K562 (cell line): Measurements from ENCODE around the gene IL1B. TPM values are rescaled to one million over a fixed set of nuclear protein-coding genes. Genes with fewer than 3 reads are reported as not detected.

Experiments used
- ARID1B ChIP-seq: fragments of 450-650 bp; IDR thresholded peaks from 2 replicates; pipeline ENCODE4 v1.6.1; 2016; ENCODE audit warnings: antibody characterized with exemption, mild to moderate bottlenecking, inconsistent platforms
- CBFA2T2 ChIP-seq: fragments of 450-650 bp; conservative IDR thresholded peaks from 2 replicates; pipeline ENCODE4 v1.6.1; 2017; ENCODE audit warnings: mild to moderate bottlenecking
- CEBPB ChIP-seq: fragments of 450-650 bp; IDR thresholded peaks from 2 replicates; pipeline ENCODE4 v1.6.1; 2016; ENCODE audit warnings: missing genetic modification characterization, missing compliant biosample characterization
- CREB3L1 ChIP-seq: fragments of 450-650 bp; IDR thresholded peaks from 2 replicates; pipeline ENCODE4 v1.6.1; 2014; ENCODE audit warnings: low read depth, mild to moderate bottlenecking, moderate library complexity, borderline replicate concordance
- DMBX1 ChIP-seq: fragments of 250-450 bp; sonication (Bioruptor Pico); IDR thresholded peaks from 2 replicates; pipeline ENCODE4 v1.8.0; 2022; ENCODE audit warnings: inconsistent platforms, mild to moderate bottlenecking, moderate library complexity, borderline replicate concordance
- ELF2 ChIP-seq: fragments of 250-450 bp; sonication (Bioruptor Pico); IDR thresholded peaks from 2 replicates; pipeline ENCODE4 v1.5.0; 2021; ENCODE audit warnings: mild to moderate bottlenecking
- ETV1 ChIP-seq: fragments of 450-650 bp; conservative IDR thresholded peaks from 2 replicates; pipeline ENCODE4 v1.6.1; 2016; ENCODE audit warnings: missing genetic modification characterization, control low read depth, low read depth, missing compliant biosample characterization
- GTF2E2 ChIP-seq: fragments of 200-800 bp; sonication (Bioruptor generic); IDR thresholded peaks from 2 replicates; pipeline ENCODE4 v1.6.1; 2016; ENCODE audit warnings: missing genetic modification characterization, missing compliant biosample characterization
- IRF9 ChIP-seq: fragments of 450-650 bp; IDR thresholded peaks from 2 replicates; pipeline ENCODE4 v1.6.1; 2016; ENCODE audit warnings: missing biosample characterization, missing genetic modification characterization
- KDM5B ChIP-seq: fragments of 200-600 bp; sonication (generic); IDR thresholded peaks from 2 replicates; pipeline ENCODE4 v1.6.1; 2012; ENCODE audit warnings: low read depth, mild to moderate bottlenecking, moderate library complexity, low read length, control low read depth, inconsistent platforms; ENCODE audit not compliant: insufficient replicate concordance
- KLF16 ChIP-seq: IDR thresholded peaks from 2 replicates; pipeline ENCODE4 v1.6.1; 2016; ENCODE audit warnings: antibody characterized with exemption
- NFE2 ChIP-seq: IDR thresholded peaks from 2 replicates; pipeline ENCODE4 v1.6.1; 2014; ENCODE audit warnings: antibody characterized with exemption, low read depth
- NUFIP1 ChIP-seq: fragments of 450-650 bp; IDR thresholded peaks from 2 replicates; pipeline ENCODE4 v1.6.1; 2018; ENCODE audit not compliant: partially characterized antibody
- PML ChIP-seq: IDR thresholded peaks from 2 replicates; pipeline ENCODE4 v1.6.1; 2012; ENCODE audit warnings: low read length, inconsistent platforms
- RCOR1 ChIP-seq, 2 experiments: IDR thresholded peaks; 2 replicates each; pipeline ENCODE4 v1.6.1; 2012; ENCODE audit warnings: low read depth in 2 of 2, low read length in 2 of 2, borderline replicate concordance in 1 of 2, improper control_type of control experiment in 1 of 2
- SMARCE1 ChIP-seq: fragments of 450-650 bp; IDR thresholded peaks from 2 replicates; pipeline ENCODE4 v1.7.1; 2016; ENCODE audit warnings: mild to moderate bottlenecking
- TAF9B ChIP-seq: fragments of 450-650 bp; IDR thresholded peaks from 2 replicates; pipeline ENCODE4 v1.6.1; 2018; ENCODE audit warnings: mild to moderate bottlenecking; ENCODE audit not compliant: partially characterized antibody
- TAL1 ChIP-seq: fragments of 450-650 bp; IDR thresholded peaks from 2 replicates; pipeline ENCODE4 v1.6.1; 2016; ENCODE audit warnings: mild to moderate bottlenecking
- TEAD1 ChIP-seq, 2 experiments: fragments of 450-650 bp in 1 of 2; sonication (generic) in 1 of 2; formaldehyde crosslinking; IDR thresholded peaks; 2 replicates each; pipeline versions ENCODE4 v1.4.0 to v1.8.0; 2020 to 2022; ENCODE audit warnings: mild to moderate bottlenecking in 2 of 2, missing genetic modification reagents in 1 of 2
- TEAD4 ChIP-seq, 2 experiments: sonication (generic) in 1 of 2; formaldehyde crosslinking in 1 of 2; IDR thresholded peaks; 2 replicates each; pipeline versions ENCODE4 v1.6.1 to v1.8.0; 2012 to 2022; ENCODE audit warnings: borderline replicate concordance in 1 of 2, inconsistent platforms in 1 of 2, low read length in 1 of 2, mild to moderate bottlenecking in 1 of 2, missing genetic modification reagents in 1 of 2
- THRA ChIP-seq: fragments of 450-650 bp; IDR thresholded peaks from 2 replicates; pipeline ENCODE4 v1.6.1; 2017; ENCODE audit warnings: mild to moderate bottlenecking, moderate library complexity
- WHSC1 ChIP-seq: IDR thresholded peaks from one replicate; pipeline ENCODE4 v1.6.1; 2012; ENCODE audit warnings: low read length, control low read depth, inconsistent platforms
- ZNF778 ChIP-seq: fragments of 450-650 bp; formaldehyde crosslinking; IDR thresholded peaks from 2 replicates; pipeline ENCODE4 v1.4.0; 2020; ENCODE audit warnings: mild to moderate bottlenecking, moderate library complexity
- polyA plus RNA-seq, 8 experiments: library from polyadenylated mRNA; depleted of rRNA in 4 of 8; stranded (reverse) in 5 of 8; unstranded in 3 of 8; fragments of >200 nt; fragmentation: Nextera tagmentation in 2 of 8; fragmentation: Illumina TruSeq in 1 of 8; extraction: Ambion mirVana in 2 of 8; extraction: Trizol in 1 of 8; gene quantifications; 2 replicates each; pipeline versions ENCODE4 v1.2.1 to v1.2.3, GENCODE V29; 2011 to 2014; ENCODE audit warnings: inconsistent platforms in 1 of 8, missing spikeins in 1 of 8
- total RNA-seq, 7 experiments: library from RNA; depleted of rRNA in 6 of 7; stranded (reverse); fragments of >200 nt in 6 of 7; fragmentation: Illumina TruSeq in 2 of 7; extraction: Trizol in 2 of 7; gene quantifications; 2 replicates each; pipeline versions ENCODE4 v1.2.1 to v1.2.3, GENCODE V29; 2011 to 2021; ENCODE audit warnings: low replicate concordance in 1 of 7
- TF ChIP-seq, protein P1 (sequence below): fragments of 250-450 bp; sonication (Bioruptor Pico); IDR thresholded peaks from 2 replicates; pipeline ENCODE4 v1.5.0; 2021
- TF ChIP-seq, protein P2 (sequence below): fragments of 450-650 bp; formaldehyde crosslinking; IDR thresholded peaks from 2 replicates; pipeline ENCODE4 v1.4.0; 2022; ENCODE audit warnings: mild to moderate bottlenecking, moderate library complexity

IL1B gene
- total and polyA plus RNA-seq, 9 of the 15 experiments (the other 6 are each of a cell fraction or from before 2014, with no cell fraction given), result 0.29 TPM; not detected in 8

- TF ChIP-seq CEBPB (tag) (peak; percentile 92), ETV1 (tag) (peak; percentile 32; the same call in 1 of the 2 replicates), IRF9 (no peak), TEAD1 (CRISPR knock-in tag; IDR thresholded peaks at IDR 0.05) (no peak), TAL1 (peak; percentile 44), ZNF778 (no peak), DMBX1 (CRISPR knock-in tag) (no peak), GTF2E2 (tag) (no peak), CREB3L1 (no peak), WHSC1 (no peak), ELF2 (CRISPR knock-in tag) (no peak), RCOR1 (IDR thresholded peaks at IDR 0.05; ENCODE audit: borderline replicate concordance in 1 of 2, low read depth in 2 of 2, low read length in 2 of 2) (peak in 1 of 2 experiments; percentile 52; a peak in 1 of 4 replicates), KDM5B (no peak), ARID1B (peak; percentile 62), NFE2 (no peak), KLF16 (0 out of 2 replicates have a peak, but pooled peaks have one; percentile 35), THRA (no peak), SMARCE1 (peak; percentile 63; the same call in 1 of the 2 replicates), TAF9B (no peak), CBFA2T2 (peak; percentile 45), PML (no peak), NUFIP1 (no peak), TEAD4 (IDR thresholded peaks at IDR 0.05; ENCODE audit: low read length) (peak; percentile 69), TEAD4 (CRISPR knock-in tag; IDR thresholded peaks at IDR 0.05; ENCODE audit: borderline replicate concordance) (no peak)
- TF ChIP-seq, protein P1, sequence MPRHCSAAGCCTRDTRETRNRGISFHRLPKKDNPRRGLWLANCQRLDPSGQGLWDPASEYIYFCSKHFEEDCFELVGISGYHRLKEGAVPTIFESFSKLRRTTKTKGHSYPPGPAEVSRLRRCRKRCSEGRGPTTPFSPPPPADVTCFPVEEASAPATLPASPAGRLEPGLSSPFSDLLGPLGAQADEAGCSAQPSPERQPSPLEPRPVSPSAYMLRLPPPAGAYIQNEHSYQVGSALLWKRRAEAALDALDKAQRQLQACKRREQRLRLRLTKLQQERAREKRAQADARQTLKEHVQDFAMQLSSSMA (CRISPR knock-in tag), result no peak
- TF ChIP-seq, protein P2, sequence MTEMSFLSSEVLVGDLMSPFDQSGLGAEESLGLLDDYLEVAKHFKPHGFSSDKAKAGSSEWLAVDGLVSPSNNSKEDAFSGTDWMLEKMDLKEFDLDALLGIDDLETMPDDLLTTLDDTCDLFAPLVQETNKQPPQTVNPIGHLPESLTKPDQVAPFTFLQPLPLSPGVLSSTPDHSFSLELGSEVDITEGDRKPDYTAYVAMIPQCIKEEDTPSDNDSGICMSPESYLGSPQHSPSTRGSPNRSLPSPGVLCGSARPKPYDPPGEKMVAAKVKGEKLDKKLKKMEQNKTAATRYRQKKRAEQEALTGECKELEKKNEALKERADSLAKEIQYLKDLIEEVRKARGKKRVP, result no peak
Measured at GRCh38 chr2:112787729-112788393, 48.7 kb downstream of the IL1B start (continued).
